Hematopoietic multipotent progenitor cell treated with erythropoietin and hydrocortisone succinate and interleukin-3 and kit ligand, for 15 days (in vitro differentiated cells): ENCODE results near the gene FPR3.
"Not testable (repeated sequence)": the region's sequence is repeated elsewhere in the genome, so short reads cannot be mapped to it uniquely, and the experiment has no call there.

ENCODE experiments used
- DNase-seq: peaks from one replicate; pipeline ENCODE4 v3.0.0-alpha.2; 2015; ENCODE audit warnings: low spot score

The FPR3 gene, protein sequence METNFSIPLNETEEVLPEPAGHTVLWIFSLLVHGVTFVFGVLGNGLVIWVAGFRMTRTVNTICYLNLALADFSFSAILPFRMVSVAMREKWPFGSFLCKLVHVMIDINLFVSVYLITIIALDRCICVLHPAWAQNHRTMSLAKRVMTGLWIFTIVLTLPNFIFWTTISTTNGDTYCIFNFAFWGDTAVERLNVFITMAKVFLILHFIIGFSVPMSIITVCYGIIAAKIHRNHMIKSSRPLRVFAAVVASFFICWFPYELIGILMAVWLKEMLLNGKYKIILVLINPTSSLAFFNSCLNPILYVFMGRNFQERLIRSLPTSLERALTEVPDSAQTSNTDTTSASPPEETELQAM

DNA sequence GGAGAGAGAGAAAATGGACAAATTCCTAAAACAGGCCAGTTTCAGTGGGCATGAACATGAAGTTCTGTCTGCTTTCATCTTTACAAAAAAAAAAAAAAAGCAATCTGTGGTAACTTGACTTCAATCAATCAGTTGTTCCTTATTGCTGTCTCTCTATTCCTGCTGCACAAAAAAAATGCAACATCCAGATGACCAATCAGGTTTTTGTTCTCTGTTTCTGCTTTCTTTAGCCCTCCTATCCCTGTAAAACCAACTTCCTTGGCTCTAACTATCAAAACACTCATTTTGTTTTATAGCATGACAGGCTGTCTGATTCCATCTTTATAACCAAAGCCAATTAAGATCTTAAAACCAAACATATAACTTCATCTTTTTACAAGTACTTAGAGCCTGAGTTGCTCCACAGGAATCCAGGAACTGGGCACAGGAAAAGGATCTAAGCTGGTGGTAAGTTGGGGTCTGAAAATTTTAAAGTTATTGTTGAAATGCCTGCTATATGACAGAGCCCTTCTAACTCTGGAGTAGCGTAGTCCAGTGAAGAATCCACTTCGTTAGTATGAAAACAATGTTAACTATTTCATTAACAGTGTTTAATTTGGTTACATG, at the start of gene FPR3:
TSS of gene FPR3 (plus strand) at position 273 of the 606 bp plus-strand sequence. CDS start 28,592 bp downstream, outside the sequence.
- DNase-seq = no peak

DNA sequence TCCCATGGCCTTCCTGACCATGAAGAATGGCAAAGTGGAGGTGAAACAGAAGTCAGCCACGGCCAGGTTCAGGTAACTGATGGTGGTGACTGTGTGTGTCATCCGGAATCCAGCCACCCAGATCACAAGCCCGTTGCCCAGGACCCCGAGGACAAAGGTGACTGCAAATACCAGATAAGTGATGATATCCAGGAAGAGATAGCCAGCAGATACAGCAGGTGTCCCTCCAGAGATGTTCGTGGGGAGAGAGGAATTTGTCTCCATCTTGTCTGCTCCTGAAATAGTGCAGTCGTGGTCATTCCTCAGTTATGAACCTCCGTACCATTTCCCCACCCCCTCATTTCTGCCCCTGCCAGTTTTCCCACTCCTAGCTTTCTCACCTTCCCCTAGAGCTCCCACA, 48.2 kb upstream of the FPR3 start:
- no peak for DNase-seq

DNA sequence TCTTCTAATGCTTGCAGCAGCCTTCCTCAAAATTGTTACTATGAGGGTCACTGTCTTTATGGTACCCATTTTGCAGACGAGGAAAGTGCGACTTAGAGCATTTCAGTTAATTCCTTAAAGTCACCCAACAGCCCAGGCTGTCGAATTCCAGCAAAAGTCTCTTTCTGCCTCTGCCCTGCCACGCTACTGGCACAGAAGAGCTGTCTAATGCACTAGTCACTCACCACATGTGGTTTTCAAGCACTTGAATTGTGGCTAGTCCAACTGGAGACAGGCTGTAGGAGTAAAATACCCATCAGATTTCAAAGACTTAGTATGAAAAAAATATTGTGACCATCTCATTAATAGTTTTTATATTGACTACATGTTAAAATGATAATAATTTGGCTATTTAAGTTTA, 45.0 kb upstream of the FPR3 start:
- DNase-seq = no peak

DNA sequence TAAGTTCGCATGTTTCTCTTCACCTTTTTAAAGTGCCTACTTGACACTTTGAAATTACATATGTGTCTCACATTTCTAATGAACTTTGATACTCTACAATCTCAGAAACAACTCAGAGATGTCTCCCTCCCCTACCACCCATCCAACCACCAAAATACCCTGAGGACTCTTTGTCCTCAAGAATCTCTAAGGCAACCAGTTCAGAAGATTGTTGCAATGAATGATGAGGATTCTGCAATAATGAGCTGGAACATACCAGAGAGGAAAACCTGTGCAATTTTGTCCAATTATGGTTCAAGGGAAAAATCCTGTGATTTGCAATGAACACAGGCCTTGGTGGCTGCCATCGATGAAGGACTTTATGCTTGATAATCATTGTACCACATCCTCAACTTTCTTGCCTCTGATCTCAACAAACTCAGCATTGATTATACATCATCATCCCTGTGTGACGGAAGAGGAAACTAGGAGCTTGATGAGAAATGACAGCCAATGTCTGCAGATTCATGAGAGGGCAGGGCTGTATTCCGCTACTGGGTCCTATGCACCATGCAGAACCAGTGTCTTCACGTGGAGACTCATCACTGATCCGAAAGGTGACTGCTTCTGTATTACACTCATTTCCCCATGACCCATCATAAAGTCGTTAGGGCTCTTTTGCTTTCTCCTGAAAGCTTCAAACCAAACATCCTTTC, 44.4 kb upstream of the FPR3 start:
- no peak for DNase-seq

DNA sequence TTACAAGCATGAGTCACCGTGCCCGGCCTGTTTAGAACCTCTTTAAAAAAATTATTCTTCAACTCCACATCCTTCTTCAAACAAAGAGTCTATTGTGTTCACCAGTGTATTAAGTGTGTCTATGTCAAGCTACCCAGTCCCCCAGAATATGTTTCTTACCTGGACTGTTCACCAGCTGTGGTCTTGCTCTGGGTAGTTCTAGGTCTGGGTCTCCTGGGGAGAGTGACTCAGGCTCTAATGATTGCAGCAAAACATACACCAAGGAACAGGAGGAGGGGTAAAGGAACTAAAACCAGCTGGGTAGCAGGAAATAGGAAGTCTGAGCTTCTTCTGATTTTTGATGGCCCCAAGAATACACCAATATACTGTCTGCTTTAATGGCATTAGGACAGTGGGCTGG, 43.3 kb upstream of the FPR3 start, which contains the start of gene FPR1:
TSS of gene FPR1 (minus strand) at position 224 of the 400 bp plus-strand sequence. CDS start 4,884 bp downstream, outside the sequence.
- no peak for DNase-seq

DNA sequence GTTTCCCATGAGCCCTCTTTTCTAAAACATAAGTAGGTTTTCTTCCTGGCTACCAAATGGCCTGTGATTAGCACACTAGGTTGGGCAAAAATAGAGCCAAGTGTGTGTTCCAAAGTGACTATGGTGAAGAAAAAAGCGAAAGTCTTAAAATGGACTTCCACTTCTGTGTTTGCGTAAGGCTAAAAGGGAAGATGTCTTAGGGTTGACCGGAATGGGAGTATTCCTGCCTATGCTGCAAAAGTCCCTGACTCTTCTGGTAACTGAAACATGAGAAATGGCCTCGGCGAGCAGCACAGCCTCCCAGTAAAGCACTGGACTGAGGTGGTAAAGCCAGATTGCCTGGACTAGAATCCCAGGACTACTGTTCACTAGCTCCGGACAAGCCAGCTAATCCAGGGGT, 40.8 kb upstream of the FPR3 start:
- no peak for DNase-seq

DNA sequence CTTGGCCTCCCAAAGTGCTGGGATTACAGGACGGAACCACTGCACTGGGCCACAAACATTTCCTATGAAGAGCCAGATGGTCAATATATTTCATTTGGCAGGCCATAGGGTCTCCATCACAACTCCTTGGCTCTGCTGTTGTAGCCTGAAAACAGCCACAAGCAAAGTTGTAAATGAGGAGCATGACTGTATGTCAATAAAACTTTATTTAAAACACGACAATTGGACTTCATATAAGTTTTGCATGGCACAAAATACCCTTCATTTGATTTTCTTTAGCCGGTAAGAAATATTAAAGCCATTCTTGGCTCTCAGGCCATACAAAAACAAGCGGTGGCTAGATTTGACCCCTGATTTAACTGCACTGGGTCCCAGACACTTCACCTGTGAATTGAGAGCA, 40.2 kb upstream of the FPR3 start:
- no peak for DNase-seq

DNA sequence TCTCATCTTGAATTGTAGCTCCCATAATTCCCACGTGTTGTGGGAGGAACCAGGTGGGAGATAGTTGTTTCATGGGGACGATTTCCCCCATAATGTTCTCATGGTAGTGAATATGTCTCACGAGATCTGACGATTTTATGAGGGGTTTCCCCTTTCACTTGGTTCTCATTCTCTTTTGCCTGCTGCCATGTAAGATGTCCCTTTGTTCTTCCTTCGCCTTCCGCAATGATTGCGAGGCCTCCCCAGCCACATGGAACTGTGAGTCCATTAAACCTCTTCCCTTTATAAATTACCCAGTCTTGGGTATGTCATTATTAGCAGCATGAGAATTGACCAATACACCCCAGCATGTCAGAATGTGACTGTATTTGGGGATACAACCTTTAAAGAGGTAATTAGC, 39.4 kb upstream of the FPR3 start:
- no peak for DNase-seq

DNA sequence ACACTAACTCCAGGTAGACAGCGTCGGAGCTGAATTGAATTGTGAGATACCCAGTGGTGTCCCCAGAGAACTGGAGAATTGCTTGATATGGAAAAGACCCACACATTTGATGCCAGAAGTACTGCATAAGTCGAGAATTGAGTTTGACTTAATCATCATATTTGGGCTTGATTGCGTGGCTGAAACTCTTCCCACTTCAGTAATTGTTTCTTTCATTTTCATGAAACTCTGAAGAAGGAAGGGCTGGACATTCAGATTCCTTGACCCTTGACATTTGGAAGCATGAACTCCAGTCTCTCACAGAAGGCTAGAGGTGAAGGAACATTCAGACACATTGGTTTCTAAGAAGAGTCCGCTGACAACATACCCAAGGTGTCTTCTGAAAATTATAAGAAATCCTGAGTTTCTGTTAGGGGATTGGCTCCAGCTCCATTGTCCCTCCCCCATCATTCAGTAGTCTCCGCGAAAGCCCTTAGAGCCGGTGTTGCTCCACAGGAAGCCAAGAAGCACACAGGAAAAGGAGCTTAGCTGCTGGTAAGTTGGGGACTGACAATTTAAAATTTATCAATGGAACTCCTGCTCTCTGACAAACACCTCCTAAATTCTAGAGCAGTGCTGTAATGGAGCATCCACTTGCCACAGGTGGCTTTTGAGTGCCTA, 34.1 kb upstream of the FPR3 start, which contains the start of gene FPR2:
TSS of gene FPR2 (plus strand) at position 484 of the 660 bp plus-strand sequence. CDS start 7,479 bp downstream, outside the sequence.
- DNase-seq = no peak

DNA sequence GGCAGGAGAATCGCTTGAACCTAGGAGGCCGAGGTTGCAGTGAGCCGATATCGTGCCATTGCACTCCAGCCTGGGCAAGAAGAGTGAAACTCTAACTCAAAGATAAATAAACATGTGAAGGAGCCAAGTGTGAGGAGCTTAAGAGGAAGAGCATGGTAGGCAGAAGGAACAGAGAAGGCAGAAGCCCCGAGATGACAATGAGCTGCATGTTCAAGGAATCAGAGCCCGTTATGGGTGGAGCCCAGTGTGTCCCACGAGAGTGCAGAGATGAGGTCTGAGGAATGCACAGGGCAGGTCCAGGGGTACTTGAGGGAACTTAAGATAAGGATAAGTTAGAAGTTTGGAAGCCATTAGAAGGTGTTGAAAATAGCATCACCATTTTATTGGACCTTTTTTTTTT, 33.3 kb upstream of the FPR3 start:
- no peak for DNase-seq

DNA sequence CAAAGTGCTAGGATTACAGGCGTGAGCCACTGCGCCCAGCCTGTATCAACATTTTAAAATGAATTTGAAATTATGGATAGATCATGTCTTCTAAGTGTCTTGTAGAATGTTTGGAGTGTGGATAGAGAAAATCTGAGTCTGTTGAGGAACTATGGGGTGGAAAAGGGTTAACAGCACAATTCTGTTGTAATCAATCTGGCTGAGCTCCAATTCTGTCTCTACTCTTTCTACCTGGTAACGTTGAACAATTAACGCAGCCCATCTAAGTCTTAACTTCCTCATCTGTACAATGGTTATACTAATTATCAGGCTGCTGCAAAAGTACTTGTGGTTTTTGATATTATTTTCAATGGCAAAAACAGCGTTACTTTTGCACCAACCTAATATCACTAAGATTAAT, 29.9 kb upstream of the FPR3 start:
- DNase-seq = no peak

DNA sequence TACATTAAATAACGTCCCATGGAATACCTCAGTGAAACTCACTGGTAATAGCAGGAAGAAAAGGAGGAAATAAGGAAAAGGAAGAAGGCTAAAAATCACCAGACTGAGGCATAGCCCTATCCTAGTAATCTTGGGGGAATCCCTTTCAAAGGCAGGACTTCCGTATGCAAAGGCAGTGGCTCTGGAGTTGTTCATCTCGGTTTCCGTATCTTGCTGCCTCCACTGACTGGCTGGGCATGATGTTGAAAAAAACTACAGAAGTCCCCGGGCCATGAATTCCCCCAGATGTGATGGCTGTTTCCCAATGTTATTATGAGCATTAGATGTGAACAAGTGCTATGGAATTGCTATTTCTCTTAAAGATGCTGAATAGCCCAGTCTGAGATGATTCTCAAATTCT, 28.5 kb upstream of the FPR3 start:
- DNase-seq = no peak

DNA sequence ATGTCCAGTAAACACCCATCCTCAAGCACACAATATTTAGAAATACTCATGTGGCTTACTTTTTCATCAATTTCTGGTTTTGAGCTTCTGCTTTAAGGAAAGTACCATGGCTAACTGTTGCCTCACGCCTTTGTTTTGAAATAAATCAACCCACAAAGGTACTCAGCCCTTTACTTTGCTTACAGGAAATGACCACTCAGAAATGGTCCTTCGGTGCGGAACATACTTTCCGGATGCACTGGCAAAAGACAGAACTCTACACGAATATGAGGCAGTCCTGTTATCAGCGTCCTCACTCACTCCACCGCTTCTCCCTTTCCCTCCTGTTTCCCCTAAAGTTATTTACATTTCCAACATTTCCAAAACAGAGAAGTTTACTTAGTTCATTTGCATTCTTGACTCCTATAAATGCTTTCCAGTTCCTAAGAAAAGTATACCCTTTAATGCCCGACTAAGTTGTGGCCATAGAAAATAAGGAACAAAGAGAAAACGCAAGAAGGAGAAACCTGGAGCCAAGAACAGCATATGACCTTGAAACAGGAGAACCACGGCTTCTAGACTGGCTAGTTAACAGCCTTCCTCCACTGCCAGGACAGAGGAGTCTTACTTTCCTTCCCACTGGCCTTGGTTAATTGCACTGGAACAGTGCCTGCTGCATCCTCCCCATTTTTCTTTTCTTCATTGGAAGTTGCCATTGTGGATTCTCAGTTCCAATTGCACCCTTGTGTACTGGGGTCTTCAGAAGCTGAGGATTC, 23.4 kb upstream of the FPR3 start:
- DNase-seq = no peak

DNA sequence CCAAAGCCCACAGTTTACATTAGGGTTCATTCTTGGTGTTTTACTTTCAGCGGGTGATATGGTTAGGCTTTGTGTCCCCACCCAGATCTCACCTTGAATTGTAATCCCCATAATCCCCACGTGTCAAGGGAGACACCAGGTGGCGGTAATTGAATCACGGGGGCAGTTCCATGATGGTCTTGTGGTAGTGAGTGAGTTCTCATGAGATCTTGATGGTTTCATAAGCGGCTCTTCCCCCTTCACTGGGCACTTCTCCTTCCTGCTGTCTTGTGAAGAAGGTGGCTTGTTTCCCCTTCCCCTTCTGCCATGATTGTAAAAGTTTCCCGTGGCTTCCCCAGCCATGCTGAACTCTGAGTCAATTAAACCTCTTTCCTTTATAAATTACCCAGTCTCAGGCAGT, 22.0 kb upstream of the FPR3 start:
- DNase-seq = no peak

DNA sequence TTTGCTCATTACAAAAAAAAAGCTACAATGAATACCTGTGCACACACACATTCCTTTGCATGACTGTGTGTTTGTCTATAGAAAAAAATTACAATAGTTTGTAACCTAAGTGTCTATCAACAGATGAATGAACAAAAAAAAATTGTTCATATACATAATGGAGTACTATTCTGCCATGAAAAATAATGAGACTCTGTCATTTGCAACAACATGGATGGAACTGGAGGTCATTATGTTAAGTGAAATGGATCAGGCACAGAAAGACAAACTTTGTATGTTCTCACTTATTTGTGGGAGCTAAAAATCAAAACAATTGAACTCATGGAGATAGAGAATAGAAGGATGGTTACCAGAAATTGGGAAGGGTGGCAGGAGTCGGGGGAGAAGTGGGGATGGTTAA, 18.4 kb upstream of the FPR3 start:
- not testable (repeated sequence) for DNase-seq

DNA sequence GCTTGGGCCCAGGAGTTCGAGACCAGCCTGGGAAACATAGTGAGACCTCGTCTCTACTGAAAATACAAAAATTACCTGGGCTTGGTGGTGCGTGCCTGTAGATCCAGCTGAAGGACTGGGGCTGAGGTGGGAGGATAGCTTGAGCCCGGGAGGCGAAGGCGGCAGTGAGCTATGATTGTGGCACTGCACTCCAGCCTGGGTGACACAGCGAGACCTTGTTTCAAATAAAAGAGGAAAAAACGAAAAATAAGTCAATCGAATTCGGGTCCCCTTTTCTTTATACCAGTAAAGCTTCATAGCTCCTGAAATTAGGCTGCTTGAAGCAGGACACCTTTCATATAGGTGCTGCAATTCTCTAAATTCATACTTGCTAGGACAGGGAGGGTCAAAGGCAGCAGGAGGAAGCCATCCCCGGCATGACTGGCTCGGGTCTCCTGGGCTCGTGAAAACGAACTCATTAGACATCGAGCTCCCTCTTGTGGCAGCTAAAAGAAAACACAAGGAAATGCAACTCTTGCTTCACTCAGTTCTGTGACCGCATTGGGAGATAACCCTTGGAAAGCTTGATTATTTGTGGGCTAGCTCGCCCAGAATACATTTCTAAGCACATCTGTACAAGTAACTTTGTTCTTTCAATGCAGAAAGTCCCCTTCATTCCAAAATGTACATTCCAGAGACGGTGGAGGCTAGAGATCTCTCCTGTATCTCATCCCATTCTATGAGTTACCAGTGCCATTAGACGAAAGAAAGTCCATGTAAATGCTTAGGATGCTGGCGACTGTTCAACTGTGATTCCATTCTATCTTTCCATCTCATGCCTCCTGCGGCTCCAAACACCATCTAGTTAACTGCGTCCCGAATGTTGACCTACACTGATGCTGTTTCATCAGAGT, 17.1 kb upstream of the FPR3 start:
- peak; percentile 44 for DNase-seq

DNA sequence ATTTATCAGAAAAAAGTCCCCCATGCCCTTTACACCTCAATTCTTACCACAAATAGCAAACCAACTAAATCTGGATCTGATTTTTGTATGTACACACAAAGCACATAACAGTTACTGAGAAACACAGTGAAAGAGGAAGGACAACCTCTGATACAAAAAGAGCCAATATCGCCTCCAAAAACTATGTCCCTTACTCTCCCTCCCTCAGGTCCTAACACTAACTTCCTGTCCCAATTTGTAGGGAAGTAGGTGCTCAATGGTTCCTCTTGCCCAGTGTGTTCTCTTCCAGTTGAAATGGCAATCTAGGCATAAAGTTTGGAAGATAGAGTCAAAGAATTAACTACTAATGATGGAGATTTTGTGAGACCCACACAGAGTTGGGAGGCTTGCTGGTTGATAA, 15.8 kb upstream of the FPR3 start:
- no peak for DNase-seq

DNA sequence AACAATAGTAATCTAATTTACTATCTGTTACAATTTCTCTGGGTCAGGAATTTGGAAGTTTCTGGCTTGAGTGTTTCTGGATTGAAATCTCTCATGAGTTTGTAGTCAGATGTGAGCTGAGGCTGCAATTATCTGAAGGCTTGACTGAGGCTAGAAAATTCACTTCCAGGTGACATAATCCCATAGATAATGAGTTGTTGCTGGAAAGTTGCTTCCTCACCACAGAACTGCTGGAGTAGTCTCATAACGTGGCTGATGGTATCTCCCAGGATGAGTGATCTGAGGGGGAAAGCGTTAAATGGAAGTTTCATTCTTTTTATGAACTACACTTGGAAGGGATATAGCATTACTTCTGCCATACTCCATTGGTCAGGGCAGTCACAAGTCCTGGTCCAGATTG, 15.3 kb upstream of the FPR3 start:
- DNase-seq = no peak

DNA sequence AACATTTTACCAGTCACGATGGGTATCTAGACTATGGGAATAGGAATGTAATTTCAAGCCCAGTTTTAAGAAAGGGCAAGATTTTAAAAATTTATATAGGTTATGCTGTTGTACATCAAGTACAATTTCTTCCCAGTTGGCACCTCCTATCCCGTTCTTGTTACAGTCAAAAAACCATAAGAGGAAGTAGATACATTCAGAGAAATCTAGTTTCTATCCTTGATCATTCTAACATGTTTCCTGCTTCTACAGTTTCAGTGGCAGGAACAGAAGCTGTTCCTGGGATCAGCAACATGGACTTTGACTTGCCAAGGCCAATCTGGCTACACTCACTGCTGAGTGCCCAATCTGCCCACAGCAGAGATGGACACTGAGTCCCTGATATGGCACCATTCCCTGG, 14.7 kb upstream of the FPR3 start:
- no peak for DNase-seq

DNA sequence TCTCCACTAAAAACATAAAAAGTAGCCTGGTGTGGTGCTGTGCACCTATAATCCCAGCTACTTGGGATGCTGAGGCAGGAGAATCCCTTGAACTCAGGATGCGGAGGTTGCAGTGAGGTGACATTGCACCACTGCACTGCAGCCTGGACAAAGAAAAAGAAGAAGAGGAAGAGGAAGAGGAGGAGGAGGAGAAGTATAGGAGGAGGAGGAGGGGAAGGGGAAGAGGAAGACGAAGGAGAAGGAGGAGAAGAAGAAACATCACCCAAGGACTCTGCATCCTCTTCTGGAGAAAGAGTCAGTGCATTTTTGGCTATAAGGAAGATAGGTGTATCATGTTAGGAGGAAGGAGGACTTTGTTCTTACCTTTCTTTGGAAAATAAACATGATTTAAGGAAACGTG, 13.0 kb upstream of the FPR3 start:
- DNase-seq = no peak

DNA sequence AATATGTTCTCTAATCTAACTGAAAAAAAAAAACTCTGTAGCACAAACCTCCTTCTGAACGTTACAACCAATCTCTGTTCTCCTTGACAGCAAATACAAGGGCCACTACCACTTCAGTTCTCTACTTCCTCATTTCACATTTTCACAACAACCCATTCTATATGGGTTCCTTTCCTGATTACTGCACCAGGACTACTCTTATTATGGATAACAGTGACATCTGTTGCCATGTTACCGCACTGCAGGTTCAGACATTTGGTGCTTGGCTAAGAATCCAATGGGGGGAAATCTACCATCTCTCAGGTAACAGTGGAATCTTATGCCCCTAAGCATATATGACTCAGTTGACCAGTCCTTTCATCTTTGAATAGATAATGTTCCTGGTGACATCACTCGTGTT, 11.6 kb upstream of the FPR3 start:
- no peak for DNase-seq
